ENCODE results near the gene ARHGEF18.

- no peak for TF ChIP-seq POLR2A (IDR thresholded peaks at IDR 0.05)
- TF ChIP-seq CTCF (IDR thresholded peaks at IDR 0.05) = no peak
- TF ChIP-seq POLR2AphosphoS5 (IDR thresholded peaks at IDR 0.05) = no peak
These were observed 9.4 kb downstream of the ARHGEF18 start for GRCh38 chr19:7358102-7358597.

Data from breast epithelium (tissue), 3 donors.